ENCODE results near the gene CACUL1.

Gene CACUL1

DNA sequence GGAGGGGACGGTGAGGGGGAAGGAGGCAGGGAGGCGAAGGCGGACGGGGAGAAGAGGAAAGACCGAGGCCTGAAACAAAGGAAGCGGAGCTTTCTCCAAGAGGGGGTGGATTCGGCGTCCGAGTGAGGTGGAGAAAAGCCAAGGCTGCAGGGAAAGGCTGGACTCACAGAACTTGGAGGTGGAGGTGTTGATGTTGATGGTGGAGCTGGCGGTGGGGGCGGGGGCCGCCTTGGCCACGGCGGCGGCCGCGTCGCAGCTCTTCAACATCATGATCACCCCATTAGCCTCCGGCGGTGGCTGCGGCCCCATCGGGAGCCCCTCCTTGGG, 578 bp downstream of the CACUL1 start:
- TF ChIP-seq, protein P1, sequence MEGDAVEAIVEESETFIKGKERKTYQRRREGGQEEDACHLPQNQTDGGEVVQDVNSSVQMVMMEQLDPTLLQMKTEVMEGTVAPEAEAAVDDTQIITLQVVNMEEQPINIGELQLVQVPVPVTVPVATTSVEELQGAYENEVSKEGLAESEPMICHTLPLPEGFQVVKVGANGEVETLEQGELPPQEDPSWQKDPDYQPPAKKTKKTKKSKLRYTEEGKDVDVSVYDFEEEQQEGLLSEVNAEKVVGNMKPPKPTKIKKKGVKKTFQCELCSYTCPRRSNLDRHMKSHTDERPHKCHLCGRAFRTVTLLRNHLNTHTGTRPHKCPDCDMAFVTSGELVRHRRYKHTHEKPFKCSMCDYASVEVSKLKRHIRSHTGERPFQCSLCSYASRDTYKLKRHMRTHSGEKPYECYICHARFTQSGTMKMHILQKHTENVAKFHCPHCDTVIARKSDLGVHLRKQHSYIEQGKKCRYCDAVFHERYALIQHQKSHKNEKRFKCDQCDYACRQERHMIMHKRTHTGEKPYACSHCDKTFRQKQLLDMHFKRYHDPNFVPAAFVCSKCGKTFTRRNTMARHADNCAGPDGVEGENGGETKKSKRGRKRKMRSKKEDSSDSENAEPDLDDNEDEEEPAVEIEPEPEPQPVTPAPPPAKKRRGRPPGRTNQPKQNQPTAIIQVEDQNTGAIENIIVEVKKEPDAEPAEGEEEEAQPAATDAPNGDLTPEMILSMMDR (IDR thresholded peaks at IDR 0.05; ENCODE audit: low read depth, low read length), result no peak
- DNase-seq (ENCODE audit: low read depth in 2 of 2), result peak; percentile 27 to 43
- H3K4me3 ChIP-seq (replicated peaks in 1 of 2; ENCODE audit: low read depth in 2 of 2, low read length in 2 of 2), result peak overlapping the region; percentile 98 to 99

DNA sequence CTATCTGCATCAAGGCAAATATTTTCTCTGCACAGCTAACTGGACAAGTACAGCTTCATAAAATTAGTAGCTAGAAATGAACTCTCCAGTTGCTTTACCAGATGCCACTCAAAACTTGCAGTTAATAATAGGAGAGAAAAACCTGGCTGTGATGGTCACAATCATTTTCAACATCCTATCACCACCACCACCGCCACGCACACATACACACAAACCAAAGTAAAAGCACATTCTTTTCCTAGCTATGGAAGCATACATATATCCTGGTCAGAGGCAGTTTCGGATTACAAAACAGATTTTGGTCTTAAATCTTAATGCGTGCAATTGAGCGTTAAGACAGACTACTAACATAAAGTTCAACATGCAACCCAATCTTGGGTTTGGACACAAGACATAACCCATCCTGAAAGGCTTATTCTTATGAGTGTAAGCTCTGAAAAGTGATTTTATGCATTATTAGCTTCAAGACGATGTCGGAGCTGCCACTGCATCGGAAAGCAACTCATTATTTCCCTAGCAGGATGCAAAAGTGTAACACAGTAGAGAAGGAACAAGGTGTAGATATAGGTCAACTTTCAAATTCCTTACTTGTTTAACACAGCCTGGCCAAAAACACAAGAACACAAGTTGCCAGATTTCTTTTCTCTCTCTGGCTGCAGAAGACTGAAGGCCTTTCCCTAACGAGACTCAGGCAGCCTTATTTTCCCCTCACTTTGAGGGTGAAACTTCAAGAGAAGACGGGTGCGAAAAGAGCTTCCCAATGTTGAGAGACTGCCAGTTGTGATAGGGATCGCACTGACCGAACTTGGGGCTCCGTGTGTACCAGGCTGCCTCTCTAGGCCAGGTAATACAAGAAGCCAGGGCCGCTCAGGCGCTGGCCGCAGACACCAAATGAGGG, 1.2 kb downstream of the CACUL1 start:
- peak; percentile 16 to 21 for DNase-seq (ENCODE audit: low read depth in 2 of 2)
- TF ChIP-seq, protein P1 (IDR thresholded peaks at IDR 0.05; ENCODE audit: low read depth, low read length), result no peak
- H3K4me3 ChIP-seq (replicated peaks in 1 of 2; ENCODE audit: low read depth in 2 of 2, low read length in 2 of 2), result peak overlapping the region; percentile 98 to 99

DNA sequence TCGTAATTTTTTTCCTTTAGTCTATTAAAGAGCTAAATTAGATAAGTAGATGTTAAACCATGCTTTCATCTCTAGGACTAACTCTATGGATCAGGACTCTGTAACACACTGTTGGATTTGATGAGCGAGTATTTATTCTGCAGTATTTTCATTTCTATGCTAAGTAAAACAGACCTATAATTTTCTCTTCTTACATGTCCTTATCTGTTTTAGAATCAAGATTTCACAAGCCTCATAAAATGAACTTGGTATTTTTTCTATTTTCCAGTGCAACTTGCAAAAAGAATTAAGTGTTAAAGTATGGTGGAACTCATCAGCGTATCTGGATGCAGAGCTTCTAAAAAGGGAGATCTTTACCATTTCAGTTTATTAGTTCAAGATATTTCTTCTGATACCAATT, 2.4 kb downstream of the CACUL1 start:
- no peak overlapping the region for H3K4me3 ChIP-seq (replicated peaks in 1 of 2; ENCODE audit: low read depth in 2 of 2, low read length in 2 of 2)
- TF ChIP-seq, protein P1 (IDR thresholded peaks at IDR 0.05; ENCODE audit: low read depth, low read length), result no peak
- no peak for DNase-seq (ENCODE audit: low read depth in 2 of 2)

DNA sequence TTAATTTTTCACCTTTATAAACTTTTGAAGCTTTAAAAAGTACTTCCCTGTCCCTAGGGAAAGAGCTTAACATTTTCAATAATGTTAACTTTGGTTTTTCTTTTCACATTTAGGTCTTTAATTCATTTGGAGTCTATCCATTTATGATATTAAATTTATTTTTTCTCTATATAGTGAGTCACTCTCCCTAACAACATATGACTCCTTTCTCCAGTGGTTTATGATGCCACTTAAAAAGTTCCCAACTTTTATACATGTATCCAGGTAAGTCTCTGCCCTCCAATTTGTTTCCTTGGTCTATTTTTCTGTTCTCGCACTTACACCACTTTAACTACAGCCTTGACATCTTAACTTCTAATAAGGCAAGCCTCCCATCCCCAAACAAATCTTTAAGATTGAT, 3.5 kb downstream of the CACUL1 start:
- DNase-seq (ENCODE audit: low read depth in 2 of 2), result no peak
- TF ChIP-seq, protein P1 (IDR thresholded peaks at IDR 0.05; ENCODE audit: low read depth, low read length), result no peak

DNA sequence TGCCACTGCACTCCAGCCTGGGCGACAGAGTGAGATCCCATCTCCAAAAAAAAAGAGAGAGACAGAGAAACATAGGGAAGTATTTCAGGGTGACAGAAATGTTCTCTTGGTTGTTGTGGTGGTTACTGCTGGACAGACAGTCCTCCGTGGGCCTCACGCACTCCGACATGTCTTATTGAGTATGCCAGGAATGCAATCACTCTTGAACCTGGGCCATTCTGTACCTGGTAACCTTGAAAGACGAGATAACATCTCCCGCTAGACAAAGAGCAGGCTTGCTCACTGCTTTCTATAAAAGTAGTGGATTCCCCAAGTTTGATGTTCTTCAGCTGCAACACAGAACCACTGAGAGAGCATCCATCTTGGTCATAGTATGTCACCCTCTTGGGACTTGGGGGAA, 6.7 kb downstream of the CACUL1 start:
- TF ChIP-seq, protein P1 (IDR thresholded peaks at IDR 0.05; ENCODE audit: low read depth, low read length), result no peak
- DNase-seq (ENCODE audit: low read depth in 2 of 2), result no peak
- no peak overlapping the region for H3K4me3 ChIP-seq (replicated peaks in 1 of 2; ENCODE audit: low read depth in 2 of 2, low read length in 2 of 2)

More for the DNA sequence above, 3.5 kb downstream of the CACUL1 start:
- H3K4me3 ChIP-seq (replicated peaks in 1 of 2; ENCODE audit: low read depth in 2 of 2, low read length in 2 of 2), result no peak overlapping the region

DNA sequence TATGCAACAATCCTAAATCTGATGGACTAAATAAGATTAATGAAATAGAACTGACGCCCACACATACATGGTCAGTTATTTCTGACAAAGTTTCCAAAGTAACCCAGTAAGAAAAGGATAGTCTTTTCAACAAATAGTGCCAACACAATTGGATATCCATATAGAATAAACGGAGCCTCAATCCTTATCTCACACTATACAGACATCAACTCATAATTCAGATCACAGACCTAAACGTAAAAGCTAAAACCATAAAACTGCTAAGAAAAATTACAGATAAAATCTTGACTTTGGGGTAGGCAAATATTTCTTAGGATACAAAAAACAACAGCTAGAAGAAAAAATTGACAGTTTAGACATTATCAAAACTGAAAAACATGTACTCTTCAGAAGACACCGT, 8.5 kb downstream of the CACUL1 start:
- DNase-seq (ENCODE audit: low read depth in 2 of 2), result no peak
- no peak overlapping the region for H3K4me3 ChIP-seq (replicated peaks in 1 of 2; ENCODE audit: low read depth in 2 of 2, low read length in 2 of 2)
- TF ChIP-seq, protein P1 (IDR thresholded peaks at IDR 0.05; ENCODE audit: low read depth, low read length), result no peak

Measured in cardiac fibroblast (primary cell).